Measurements from ENCODE around the gene SIM2.
"Not testable (repeated sequence)": the region's sequence is repeated elsewhere in the genome, so short reads cannot be mapped to it uniquely, and the experiment has no call there.

Gene SIM2, protein sequence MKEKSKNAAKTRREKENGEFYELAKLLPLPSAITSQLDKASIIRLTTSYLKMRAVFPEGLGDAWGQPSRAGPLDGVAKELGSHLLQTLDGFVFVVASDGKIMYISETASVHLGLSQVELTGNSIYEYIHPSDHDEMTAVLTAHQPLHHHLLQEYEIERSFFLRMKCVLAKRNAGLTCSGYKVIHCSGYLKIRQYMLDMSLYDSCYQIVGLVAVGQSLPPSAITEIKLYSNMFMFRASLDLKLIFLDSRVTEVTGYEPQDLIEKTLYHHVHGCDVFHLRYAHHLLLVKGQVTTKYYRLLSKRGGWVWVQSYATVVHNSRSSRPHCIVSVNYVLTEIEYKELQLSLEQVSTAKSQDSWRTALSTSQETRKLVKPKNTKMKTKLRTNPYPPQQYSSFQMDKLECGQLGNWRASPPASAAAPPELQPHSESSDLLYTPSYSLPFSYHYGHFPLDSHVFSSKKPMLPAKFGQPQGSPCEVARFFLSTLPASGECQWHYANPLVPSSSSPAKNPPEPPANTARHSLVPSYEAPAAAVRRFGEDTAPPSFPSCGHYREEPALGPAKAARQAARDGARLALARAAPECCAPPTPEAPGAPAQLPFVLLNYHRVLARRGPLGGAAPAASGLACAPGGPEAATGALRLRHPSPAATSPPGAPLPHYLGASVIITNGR

GRCh38 chr21:36698981-36699545, at the start of gene SIM2:
Gene SIM2, plus strand, starts transcription at chr21:36699115. Its CDS starts 632 bp downstream, at chr21:36699747.
- no peak for DNase-seq

GRCh38 chr21:36654324-36654723, 44.6 kb upstream of the SIM2 start:
- no peak for DNase-seq

DNA sequence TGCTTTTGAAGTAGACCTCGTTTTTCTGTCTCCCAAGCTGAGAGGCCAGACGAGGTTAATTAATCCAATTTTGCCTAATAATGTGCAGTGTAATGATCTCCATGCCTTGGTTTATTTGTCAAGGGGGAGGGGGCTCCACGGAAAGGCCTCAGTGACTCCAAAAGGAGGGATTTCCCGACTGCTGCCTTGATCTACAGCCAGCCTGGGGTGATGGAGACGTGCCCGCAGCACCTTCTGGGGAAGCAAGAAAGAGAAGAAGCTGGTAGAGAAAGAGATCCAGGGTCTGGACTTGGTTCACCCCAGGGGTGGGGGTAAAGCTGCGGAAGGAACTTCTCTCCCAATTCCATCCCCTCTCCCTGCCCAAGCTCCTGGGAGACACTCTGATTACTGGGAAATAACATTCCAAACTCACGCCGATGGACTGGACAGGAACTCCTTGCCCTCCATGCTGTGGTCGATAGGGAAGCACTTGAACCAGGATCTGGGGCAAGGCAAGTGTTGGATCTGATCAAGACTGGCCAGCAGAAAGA, 44.1 kb upstream of the SIM2 start:
- DNase-seq, result no peak

- DNase-seq, result no peak
These were observed 42.8 kb upstream of the SIM2 start for GRCh38 chr21:36656138-36656537.

GRCh38 chr21:36657290-36657689, 41.6 kb upstream of the SIM2 start:
- DNase-seq, result not testable (repeated sequence)

GRCh38 chr21:36657999-36658398, 40.9 kb upstream of the SIM2 start:
- no peak for DNase-seq

- no peak for DNase-seq
These were observed 40.0 kb upstream of the SIM2 start for GRCh38 chr21:36658926-36659325.

DNA sequence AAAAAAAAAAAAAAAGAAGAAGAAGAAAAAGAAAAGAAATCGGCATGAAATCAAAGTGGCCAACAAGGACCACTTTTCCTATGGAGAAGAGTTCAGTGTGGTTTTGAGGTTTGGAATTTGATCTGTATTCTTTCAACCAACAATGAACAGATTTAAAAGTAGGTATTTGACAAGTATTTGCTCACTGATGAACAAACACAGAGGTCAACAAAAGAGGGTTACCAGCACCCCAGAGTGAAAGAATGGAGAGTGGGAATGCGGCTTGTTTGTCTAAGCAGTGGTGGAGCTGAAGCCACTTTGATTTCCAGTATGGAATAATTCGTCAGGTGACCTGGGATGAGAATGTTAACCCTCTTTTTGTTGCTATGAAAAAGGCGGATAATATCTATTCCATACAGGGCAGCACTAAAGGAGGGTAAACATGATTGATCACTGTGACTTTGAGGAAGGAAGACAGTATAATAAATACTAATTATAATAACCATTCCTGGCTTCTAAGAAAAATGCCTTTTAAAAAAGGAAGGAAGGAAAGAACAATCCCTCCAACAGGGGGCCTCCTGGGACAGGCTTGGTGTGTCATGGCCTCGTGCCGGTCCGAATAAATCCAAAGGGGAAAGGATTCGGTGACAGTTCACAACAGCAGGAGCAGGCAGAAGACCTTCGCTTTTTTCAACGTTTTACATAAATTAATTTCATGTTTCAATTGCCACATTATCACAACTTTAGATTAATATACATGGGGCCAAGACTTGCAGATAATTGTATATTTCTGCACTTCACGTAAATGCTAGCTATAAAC, 37.2 kb upstream of the SIM2 start:
- DNase-seq, result no peak

DNA sequence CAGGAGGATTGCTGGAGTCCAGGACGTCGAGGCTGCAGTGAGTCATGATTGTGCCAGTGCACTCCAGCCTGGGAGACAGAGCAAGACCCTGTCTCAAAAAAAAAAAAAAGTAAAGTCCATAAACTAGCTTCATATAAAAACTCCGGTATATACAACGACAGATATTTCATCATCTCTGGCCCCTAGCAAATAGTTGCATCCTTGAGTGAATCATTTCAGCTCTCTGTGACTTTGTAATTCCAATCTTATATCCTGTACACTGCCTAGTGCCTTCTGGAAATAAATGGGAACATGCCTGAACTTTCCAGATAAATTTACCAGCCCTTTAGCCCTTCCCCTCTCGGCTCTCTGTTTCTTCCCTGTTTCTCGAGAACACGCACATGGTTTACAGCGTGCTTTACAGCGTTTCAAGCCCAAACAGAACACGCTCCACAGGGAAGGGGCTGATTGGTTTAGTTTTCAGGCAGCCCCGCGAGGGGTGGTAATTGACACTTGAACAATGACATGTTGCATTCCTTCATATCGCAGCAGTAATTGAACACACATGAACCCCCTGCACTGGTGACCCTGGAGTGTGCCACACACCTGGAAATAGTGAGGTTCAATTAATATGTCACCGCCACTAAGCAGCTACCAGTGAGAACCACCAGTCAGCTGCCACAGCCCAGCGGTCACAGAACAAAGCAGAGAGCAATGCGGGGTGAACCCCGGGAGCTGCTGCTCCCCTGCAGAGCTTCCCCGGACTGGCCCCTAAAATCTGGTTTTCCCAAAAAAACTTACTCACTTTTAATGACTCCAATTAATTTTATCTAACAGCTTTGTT, 35.7 kb upstream of the SIM2 start:
- no peak for DNase-seq

DNA sequence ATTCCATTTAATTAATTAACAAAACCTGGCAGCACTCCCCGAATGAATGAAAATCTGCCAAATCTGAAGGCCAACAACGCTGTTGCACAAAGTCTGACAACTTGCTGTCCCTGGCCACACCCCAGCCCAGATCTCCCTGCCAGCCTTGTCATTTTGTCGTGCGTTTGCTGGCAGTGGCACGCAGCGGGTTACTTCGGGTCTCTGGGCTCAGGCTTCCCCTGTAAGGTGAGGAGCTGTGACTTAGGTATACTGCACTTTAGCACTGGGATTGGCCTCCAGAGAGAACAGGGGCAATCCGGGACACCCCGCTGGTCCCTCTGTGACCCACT, 34.3 kb upstream of the SIM2 start:
- no peak for DNase-seq

DNA sequence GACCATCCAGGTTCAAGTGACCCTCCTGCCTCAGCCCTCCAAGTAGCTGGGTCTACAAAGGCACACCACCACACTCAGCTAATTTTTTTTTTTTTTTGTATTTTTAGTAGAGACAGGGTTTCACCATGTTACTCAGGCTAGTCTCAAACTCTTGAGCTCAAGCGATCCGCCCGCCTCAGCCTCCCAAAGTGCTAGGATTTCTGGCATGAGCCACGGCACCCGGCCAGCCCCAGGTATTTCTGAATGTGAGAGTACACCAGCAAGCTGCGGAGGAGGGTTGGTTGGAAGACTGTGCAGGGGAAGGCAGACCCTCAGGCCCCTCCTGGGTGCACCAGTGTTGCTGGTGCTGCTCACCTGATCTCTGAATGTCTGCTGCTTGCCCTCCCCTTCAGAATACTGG, 33.1 kb upstream of the SIM2 start:
- no peak for DNase-seq

DNA sequence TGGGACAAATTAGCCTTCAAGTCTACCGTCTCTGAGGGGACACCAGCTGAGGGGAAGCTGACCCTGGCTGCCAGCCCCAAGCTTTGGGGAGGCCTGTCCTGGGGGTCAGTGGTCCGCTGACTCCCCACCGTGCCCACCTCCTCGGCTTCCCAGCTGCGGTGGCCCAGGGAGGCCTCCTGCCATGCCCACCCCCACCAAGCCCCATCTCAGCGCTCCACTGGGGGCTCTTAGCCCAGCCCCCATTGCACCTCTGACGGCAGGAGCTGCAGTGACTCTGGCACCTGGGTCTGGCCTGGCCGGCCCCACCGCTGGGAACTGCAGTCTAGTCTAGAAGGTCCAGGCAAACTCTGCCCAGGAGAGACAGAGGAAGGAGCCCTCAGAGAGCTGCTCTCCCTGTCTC, 30.2 kb upstream of the SIM2 start:
- no peak for DNase-seq

GRCh38 chr21:36671836-36672235, 27.1 kb upstream of the SIM2 start:
- no peak for DNase-seq

- DNase-seq, result not testable (repeated sequence)
These were observed 26.6 kb upstream of the SIM2 start for GRCh38 chr21:36672296-36672695.

DNA sequence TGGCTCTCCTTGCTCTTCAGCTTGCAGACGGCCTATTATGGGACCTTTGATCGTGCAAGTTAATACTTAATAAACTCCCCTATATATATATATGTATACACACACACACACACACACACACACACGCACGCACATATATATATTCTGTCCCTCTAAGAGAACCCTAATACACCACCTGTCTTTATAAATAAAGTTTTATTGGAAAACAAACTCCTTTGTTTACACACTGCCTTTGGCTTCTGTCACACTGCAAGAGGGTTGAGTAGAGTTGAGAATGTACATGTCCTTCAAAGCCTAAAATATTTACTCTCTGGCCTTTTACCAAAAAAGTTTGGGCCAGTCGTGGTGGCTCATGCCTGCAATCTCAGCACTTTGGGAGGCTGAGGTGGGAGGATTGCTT, 26.2 kb upstream of the SIM2 start:
- no peak for DNase-seq

GRCh38 chr21:36676039-36676950, 22.6 kb upstream of the SIM2 start:
- no peak for DNase-seq

GRCh38 chr21:36677443-36677842, 21.5 kb upstream of the SIM2 start:
- DNase-seq, result no peak

DNA sequence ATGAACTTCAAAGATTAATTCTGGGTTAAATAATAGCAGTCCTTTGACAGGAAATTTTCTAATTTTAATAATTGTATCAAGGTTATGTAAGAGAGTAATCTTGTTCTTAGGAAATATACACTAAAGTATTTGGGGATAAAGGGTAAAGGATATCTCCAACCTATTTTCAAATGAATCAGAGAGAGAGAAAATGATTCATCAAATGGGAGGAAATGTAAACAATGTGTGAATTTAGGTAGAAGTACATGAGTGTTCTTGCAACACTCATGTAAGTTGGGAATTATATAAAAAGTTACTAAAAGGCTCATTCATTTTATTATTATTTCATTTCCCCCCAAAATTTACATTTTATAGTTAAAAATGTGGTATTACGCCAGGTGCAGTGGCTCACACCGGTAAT, 20.4 kb upstream of the SIM2 start:
- DNase-seq, result no peak

GRCh38 chr21:36681117-36681631, 17.7 kb upstream of the SIM2 start:
- no peak for DNase-seq

DNA sequence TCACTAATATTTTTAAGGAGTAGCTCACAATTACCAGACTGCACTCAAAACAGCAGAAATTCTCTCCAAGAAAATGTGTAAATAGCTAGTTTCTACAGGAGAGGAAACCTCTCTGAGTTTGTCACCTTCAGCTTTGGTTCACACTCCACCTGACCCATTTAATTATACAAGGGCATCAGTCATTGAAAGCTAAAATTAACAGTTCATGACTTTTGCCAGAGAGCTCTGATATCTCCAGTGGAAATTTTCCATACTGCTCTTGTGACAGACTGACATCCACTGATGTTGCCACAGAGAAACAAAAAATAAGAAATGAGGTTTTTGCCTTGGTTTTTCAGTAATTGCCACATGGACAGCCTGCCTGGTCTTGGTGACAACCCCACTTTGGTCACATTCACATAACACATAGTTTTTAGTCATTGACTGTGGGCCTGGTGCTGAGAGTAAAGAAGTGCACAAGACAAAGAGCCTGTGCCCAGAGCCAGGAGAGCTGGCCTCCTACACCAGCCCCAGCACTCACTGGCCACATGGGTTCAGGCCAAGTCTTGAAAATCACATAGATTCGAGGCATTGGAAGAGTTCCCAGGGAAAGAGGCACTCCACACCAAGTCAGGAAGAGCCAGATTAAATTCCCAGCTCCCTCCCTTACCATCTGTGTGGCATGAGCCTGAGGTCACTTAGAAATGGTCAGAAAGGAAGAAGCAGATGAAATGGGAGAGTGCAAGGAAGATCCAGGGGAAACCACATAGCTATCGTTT, 13.8 kb upstream of the SIM2 start:
- DNase-seq, result no peak

Measured in stimulated activated CD8-positive, alpha-beta memory T cell treated with anti-CD3 and anti-CD28 coated beads, Interleukin-4, amount 100 ng/mL, for 48 hours (primary cell).